ENCODE data around the gene ARHGEF12.

- no peak for TF ChIP-seq CTCF (IDR thresholded peaks at IDR 0.05 in 4 of 5, conservative IDR thresholded peaks at IDR 0.05 in 1 of 5)
- TF ChIP-seq POLR2A (IDR thresholded peaks at IDR 0.05) = no peak
Observed at GRCh38 chr11:120342678-120343077, 6.5 kb downstream of the ARHGEF12 start.
